T-helper 17 cell (primary cell): ENCODE data around the gene RNF141. TPM values are rescaled to one million over a fixed set of nuclear protein-coding genes. Genes with fewer than 3 reads are reported as not detected.

Experiments
- ATAC-seq: fragments of 150-1000 bp; cut with Tn5 transposase; 2 replicates; pipeline ENCODE4 v1.10.0; 2021; ENCODE audit warnings: mild to moderate bottlenecking, moderate library complexity
- DNase-seq, 3 donors: peaks; one replicate each; pipeline versions ENCODE4 v3.0.0 to v3.0.0-alpha.2; 2020 to 2021
- H3K9me3 ChIP-seq: one replicate; pipeline ENCODE4 v1.7.0; 2013; ENCODE audit warnings: low read length, mild to moderate bottlenecking; ENCODE audit not compliant: control insufficient read depth, poor library complexity, severe bottlenecking
- H3K27ac Mint-ChIP-seq: one replicate; pipeline ENCODE4 v1.8.0; 2022; ENCODE audit warnings: mild to moderate bottlenecking, moderate library complexity, mixed read lengths
- H3K27me3 Mint-ChIP-seq: one replicate; pipeline ENCODE4 v1.8.0; 2022; ENCODE audit warnings: mixed read lengths
- H3K36me3 Mint-ChIP-seq: one replicate; pipeline ENCODE4 v1.8.0; 2022; ENCODE audit warnings: low read depth, mixed read lengths
- H3K4me1 Mint-ChIP-seq: one replicate; pipeline ENCODE4 v1.8.0; 2022; ENCODE audit warnings: mild to moderate bottlenecking, mixed read lengths
- H3K4me3 Mint-ChIP-seq: one replicate; pipeline ENCODE4 v1.8.0; 2022; ENCODE audit warnings: mild to moderate bottlenecking, moderate library complexity, mixed read lengths
- total RNA-seq, 4 donors: library from RNA in 2 of 4; stranded (reverse) in 2 of 4; gene quantifications; one replicate each; pipeline ENCODE4 v1.2.3 and lab custom pipeline; 2022 to 2026

RNF141 gene
- total RNA-seq, 2 donors from 2014 or later: 12.8 to 13.6 TPM

GRCh38 chr11:10505278-10506007, 35.5 kb downstream of the RNF141 start:
- Mint-ChIP-seq H3K27me3 (no peaks in the 10 kb centered on the region), H3K36me3 (no peaks in the 10 kb centered on the region), H3K4me3 (no peak overlapping the region), H3K4me1 (no peaks in the 10 kb centered on the region), H3K27ac (no peak overlapping the region)
- H3K9me3 ChIP-seq: no peaks in the 10 kb centered on the region
- DNase-seq (no peak), ATAC-seq (no peak)

GRCh38 chr11:10504490-10504889, 36.5 kb downstream of the RNF141 start:
- no peak for ATAC-seq
- Mint-ChIP-seq H3K36me3 (no peaks in the 10 kb centered on the region), H3K27ac (no peak overlapping the region), H3K4me1 (no peaks in the 10 kb centered on the region), H3K27me3 (no peaks in the 10 kb centered on the region), H3K4me3 (no peak overlapping the region)
- H3K9me3 ChIP-seq: no peaks in the 10 kb centered on the region
- no peak for DNase-seq

- H3K36me3 Mint-ChIP-seq: no peaks in the 10 kb centered on the region
- no peaks in the 10 kb centered on the region for H3K27me3 Mint-ChIP-seq
- H3K9me3 ChIP-seq: no peaks in the 10 kb centered on the region
- H3K27ac Mint-ChIP-seq: no peak overlapping the region
- no peaks in the 10 kb centered on the region for H3K4me1 Mint-ChIP-seq
- no peak overlapping the region for H3K4me3 Mint-ChIP-seq
- ATAC-seq: no peak
- no peak for DNase-seq
These were observed 37.1 kb downstream of the RNF141 start for GRCh38 chr11:10503777-10504480.

- no peak for DNase-seq
- H3K27ac Mint-ChIP-seq: peak overlapping the region; percentile 74
- no peak overlapping the region for H3K4me3 Mint-ChIP-seq
- H3K4me1 Mint-ChIP-seq: no peaks in the 10 kb centered on the region
- no peaks in the 10 kb centered on the region for H3K9me3 ChIP-seq
- H3K27me3 Mint-ChIP-seq: no peaks in the 10 kb centered on the region
- peak; percentile 32 for ATAC-seq
- no peaks in the 10 kb centered on the region for H3K36me3 Mint-ChIP-seq
These were observed 37.8 kb downstream of the RNF141 start for GRCh38 chr11:10503221-10503620.

GRCh38 chr11:10502770-10503169, 38.2 kb downstream of the RNF141 start:
- DNase-seq (no peak), ATAC-seq (peak; percentile 47)
- Mint-ChIP-seq H3K27me3 (no peaks in the 10 kb centered on the region), H3K27ac (peak overlapping the region; percentile 74), H3K4me1 (no peaks in the 10 kb centered on the region), H3K4me3 (no peak overlapping the region), H3K36me3 (peaks cover 3% of the 10 kb centered on the region)
- no peaks in the 10 kb centered on the region for H3K9me3 ChIP-seq

- DNase-seq: no peak
- no peaks in the 10 kb centered on the region for H3K4me1 Mint-ChIP-seq
- no peaks in the 10 kb centered on the region for H3K27me3 Mint-ChIP-seq
- H3K36me3 Mint-ChIP-seq: peaks cover 3% of the 10 kb centered on the region
- H3K27ac Mint-ChIP-seq: peak overlapping the region; percentile 74
- no peaks in the 10 kb centered on the region for H3K9me3 ChIP-seq
- no peak for ATAC-seq
- no peak overlapping the region for H3K4me3 Mint-ChIP-seq
These were observed 38.8 kb downstream of the RNF141 start for GRCh38 chr11:10502065-10502680.

DNA sequence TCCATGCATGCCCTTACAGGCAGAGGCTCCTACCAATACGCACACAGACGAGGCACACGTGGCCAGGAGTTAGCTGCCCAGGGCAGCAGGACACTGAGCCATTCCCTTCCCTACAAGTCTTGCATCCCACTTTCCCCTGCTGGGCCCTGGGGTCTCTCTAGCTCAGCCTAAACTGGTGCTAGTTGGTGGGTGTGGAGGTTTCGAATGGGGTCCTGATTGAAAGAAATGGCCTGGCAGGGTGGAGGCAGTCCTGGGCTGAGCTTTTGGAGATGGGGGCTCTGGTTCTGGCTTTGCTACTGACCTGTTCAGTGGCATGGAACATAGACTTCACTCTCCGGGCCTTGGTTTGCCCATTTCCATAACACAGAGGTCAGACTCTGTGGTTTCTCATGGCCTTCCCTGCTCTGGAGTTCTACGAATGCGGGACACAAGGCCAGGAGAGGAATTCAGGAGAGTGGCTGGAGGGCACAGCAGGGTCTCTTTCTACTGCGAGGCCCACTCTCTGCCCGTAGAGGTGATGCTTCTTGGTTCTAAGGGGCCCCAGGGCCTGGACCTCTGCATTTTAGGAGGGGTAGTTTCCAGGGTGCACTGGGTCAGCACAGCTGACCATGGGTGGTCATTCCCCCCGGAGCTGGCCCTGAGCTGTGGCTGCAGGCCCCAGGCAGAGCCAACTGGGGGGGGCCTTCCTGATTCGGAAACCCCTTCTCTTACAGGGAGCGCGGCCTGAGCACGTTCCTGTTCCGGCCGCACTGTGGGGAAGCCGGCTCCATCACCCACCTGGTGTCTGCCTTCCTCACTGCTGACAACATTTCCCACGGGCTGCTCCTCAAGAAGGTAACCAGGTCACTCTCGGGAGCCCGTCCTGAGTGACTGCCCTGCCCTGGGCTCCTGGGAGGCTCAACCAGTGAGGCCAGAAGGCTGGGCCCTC, 40.0 kb downstream of the RNF141 start:
- ATAC-seq (no peak), DNase-seq (no peak)
- H3K36me3 Mint-ChIP-seq: peaks cover 3% of the 10 kb centered on the region
- H3K27ac Mint-ChIP-seq: no peak overlapping the region
- no peak overlapping the region for H3K4me3 Mint-ChIP-seq
- H3K9me3 ChIP-seq: no peaks in the 10 kb centered on the region
- H3K27me3 Mint-ChIP-seq: no peaks in the 10 kb centered on the region
- no peaks in the 10 kb centered on the region for H3K4me1 Mint-ChIP-seq

DNA sequence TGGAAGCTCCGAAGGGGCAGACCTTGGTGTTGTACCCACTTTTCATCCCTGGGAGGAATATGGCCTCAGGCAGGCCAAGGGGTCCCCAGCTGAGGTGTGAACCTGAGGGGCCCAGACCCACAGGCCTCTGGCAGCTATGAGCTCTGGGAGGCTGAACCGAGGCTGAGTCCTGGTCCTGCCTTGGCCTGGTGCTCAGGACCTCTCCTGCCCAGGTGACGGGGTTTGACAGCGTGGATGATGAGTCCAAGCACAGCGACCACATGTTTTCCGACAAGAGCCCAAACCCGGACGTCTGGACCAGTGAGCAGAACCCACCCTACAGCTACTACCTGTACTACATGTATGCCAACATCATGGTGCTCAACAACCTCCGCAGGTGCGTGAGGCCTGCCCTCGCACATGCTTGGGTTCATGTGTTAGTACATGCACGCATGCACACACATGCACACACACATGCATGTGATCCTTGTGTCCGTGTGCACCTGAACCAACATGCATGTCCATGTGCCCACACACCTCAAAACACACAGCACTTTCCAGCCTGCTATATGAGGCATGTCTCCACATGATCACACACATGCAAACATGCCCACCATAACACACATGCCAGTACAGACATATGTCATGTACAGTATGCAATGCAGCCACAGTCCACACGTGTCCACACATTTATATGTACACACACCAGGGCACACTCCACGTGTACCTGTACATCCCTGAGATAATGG, 40.9 kb downstream of the RNF141 start:
- H3K36me3 Mint-ChIP-seq: peaks cover 3% of the 10 kb centered on the region
- no peak overlapping the region for H3K4me3 Mint-ChIP-seq
- no peaks in the 10 kb centered on the region for H3K27me3 Mint-ChIP-seq
- H3K27ac Mint-ChIP-seq: no peak overlapping the region
- no peaks in the 10 kb centered on the region for H3K9me3 ChIP-seq
- no peak for DNase-seq
- H3K4me1 Mint-ChIP-seq: no peaks in the 10 kb centered on the region
- no peak for ATAC-seq

DNA sequence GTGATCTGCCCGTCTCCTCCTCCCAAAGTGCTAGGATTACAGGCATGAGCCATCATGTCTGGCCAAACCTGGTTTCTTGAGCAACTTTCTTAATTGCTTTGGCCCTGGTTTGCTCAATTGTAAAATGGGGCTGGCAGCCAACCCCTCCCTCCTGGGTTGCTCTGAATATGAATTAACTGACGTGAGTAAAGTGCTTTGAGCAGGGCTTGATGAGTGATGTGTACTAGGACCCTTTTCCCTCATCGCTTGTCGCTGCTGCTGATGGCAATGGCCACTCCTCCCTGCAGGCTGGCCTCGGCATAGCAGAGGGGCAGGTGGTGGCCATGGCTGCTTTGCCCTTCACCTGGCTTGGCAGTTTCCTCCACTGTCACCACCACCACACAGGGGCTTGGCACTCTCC, 41.5 kb downstream of the RNF141 start:
- peaks cover 4% of the 10 kb centered on the region for H3K36me3 Mint-ChIP-seq
- H3K4me3 Mint-ChIP-seq: no peak overlapping the region
- no peaks in the 10 kb centered on the region for H3K9me3 ChIP-seq
- H3K4me1 Mint-ChIP-seq: no peaks in the 10 kb centered on the region
- no peak for ATAC-seq
- no peak for DNase-seq
- H3K27me3 Mint-ChIP-seq: no peaks in the 10 kb centered on the region
- no peak overlapping the region for H3K27ac Mint-ChIP-seq

DNA sequence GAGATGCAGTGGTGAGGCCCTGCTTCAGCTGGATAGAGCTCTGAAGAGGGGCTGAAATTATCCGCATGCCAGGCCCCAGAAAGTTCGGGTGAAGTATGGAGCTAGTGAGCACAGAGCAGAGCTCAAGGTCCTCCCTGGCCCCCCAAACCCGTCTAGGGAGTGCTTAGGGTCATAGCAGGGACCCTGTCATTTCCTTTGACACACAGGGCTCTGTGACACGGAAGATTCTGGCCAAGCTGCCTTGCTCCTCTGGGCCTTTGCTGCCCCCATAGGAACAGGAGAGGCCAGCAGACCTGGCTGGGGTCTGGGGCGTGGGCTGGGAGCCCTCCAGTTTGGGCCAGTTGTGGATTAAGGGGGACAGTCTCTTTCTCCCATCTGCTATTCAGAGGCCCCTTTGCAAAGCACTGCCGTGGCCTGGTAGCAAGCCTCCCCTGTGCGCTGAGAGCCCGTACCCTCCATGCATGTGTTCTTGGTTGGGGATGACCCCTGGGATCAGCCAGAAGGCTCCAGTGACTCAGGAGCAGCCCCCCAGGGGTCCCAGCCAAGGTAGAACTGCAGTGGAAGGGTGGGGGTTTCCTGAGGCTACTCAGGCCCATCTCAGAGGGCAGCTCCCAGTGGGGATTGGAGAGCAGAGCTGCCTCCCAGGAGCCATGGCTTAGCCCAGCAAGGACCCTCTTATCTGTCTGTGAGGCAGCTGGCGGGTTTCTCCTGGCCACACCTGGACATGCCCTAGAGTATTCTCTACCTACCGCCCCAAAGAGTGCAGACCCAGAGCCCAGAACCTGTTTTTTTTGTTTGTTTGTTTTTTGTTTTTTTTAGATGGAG, 42.3 kb downstream of the RNF141 start:
- no peak for DNase-seq
- peaks cover 10% of the 10 kb centered on the region for H3K36me3 Mint-ChIP-seq
- H3K27me3 Mint-ChIP-seq: no peaks in the 10 kb centered on the region
- peaks cover 3% of the 10 kb centered on the region for H3K4me1 Mint-ChIP-seq
- H3K4me3 Mint-ChIP-seq: no peak overlapping the region
- no peak overlapping the region for H3K27ac Mint-ChIP-seq
- no peak for ATAC-seq
- no peaks in the 10 kb centered on the region for H3K9me3 ChIP-seq

DNA sequence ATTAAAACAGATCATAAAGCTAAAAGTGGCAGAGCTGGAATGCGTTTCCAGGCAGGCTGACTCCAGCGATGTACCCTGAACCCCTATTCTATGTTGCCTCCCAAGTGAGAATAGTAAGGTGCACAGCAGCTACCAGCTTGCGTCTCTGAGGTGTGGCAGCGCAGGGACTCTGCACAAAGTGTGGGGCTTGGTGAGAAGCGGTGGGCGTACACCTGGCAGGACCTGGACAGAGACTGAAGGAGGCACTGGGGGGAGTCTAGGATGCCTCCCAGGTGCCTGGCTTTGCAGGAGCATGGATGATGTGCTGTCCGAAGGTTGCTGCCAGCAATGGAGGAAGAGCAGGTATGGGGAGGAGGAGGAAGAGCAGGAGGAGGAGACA, 43.0 kb downstream of the RNF141 start:
- no peak for ATAC-seq
- Mint-ChIP-seq H3K27me3 (no peaks in the 10 kb centered on the region), H3K4me1 (peaks cover 3% of the 10 kb centered on the region), H3K4me3 (no peak overlapping the region), H3K27ac (no peak overlapping the region), H3K36me3 (peaks cover 10% of the 10 kb centered on the region)
- no peaks in the 10 kb centered on the region for H3K9me3 ChIP-seq
- no peak for DNase-seq
